Fibroblast of lung (primary cell): ENCODE data around the gene SLC25A41.

Experiments used
- CTCF ChIP-seq, 2 donors: IDR thresholded peaks in 1 of 2; conservative IDR thresholded peaks in 1 of 2; 1 replicate in 1 of 2; 2 replicates in 1 of 2; pipeline ENCODE4 v1.5.1; 2011 to 2012; ENCODE audit warnings: low read length in 2 of 2, control low read depth in 1 of 2, inconsistent platforms in 1 of 2, low read depth in 1 of 2, mild to moderate bottlenecking in 1 of 2
- EZH2 ChIP-seq: IDR thresholded peaks from 2 replicates; pipeline ENCODE4 v1.5.1; 2012; ENCODE audit warnings: low read length, control low read depth, mild to moderate bottlenecking; ENCODE audit errors: missing control alignments

GRCh38 chr19:6467384-6467783, 33.8 kb upstream of the SLC25A41 start:
- no peak for TF ChIP-seq EZH2
- no peak for TF ChIP-seq CTCF (conservative IDR thresholded peaks at IDR 0.05 in 1 of 2, IDR thresholded peaks at IDR 0.05 in 1 of 2; ENCODE audit: low read depth in 1 of 2, low read length in 2 of 2)
